NCI-H510A treated with DMSO at 0.1 percent for 48 hours (cell line): ENCODE data around the gene GID8.

Source experiments
- DNase-seq: peaks from one replicate; lab custom pipeline; 2025; lab: John Stamatoyannopoulos, UW

Gene GID8

GRCh38 chr20:62902926-62903615 lies 34.9 kb upstream of the GID8 start:
- DNase-seq, result no peak

- no peak for DNase-seq
Measured at GRCh38 chr20:62905536-62906117, 32.3 kb upstream of the GID8 start.

- no peak for DNase-seq
Measured at GRCh38 chr20:62906209-62906608, 31.7 kb upstream of the GID8 start.

GRCh38 chr20:62906647-62907375 lies 31.1 kb upstream of the GID8 start:
- no peak for DNase-seq

- no peak for DNase-seq
Measured at GRCh38 chr20:62907384-62908317, 30.3 kb upstream of the GID8 start.

GRCh38 chr20:62908971-62909791 lies 28.8 kb upstream of the GID8 start:
- DNase-seq, result peak; percentile 95

- no peak for DNase-seq
Measured at GRCh38 chr20:62910217-62910766, 27.7 kb upstream of the GID8 start.

- no peak for DNase-seq
Measured at GRCh38 chr20:62910777-62911497, 27.0 kb upstream of the GID8 start.

- no peak for DNase-seq
Measured at GRCh38 chr20:62911701-62912280, 26.2 kb upstream of the GID8 start.

GRCh38 chr20:62913043-62913630 lies 24.8 kb upstream of the GID8 start:
- no peak for DNase-seq

- DNase-seq, result no peak
Measured at GRCh38 chr20:62914436-62914835, 23.5 kb upstream of the GID8 start.

- peak; percentile 84 for DNase-seq
Measured at GRCh38 chr20:62914970-62915457, 22.9 kb upstream of the GID8 start.

GRCh38 chr20:62916703-62917476 lies 21.1 kb upstream of the GID8 start:
- DNase-seq, result no peak

GRCh38 chr20:62917720-62918119 lies 20.2 kb upstream of the GID8 start:
- DNase-seq, result no peak

- peak; percentile 38 for DNase-seq
Measured at GRCh38 chr20:62918147-62918546, 19.8 kb upstream of the GID8 start.

GRCh38 chr20:62918831-62919230 lies 19.1 kb upstream of the GID8 start:
- DNase-seq, result no peak

- DNase-seq, result no peak
Measured at GRCh38 chr20:62920039-62920645, 17.8 kb upstream of the GID8 start.

GRCh38 chr20:62921119-62921687 lies 16.7 kb upstream of the GID8 start:
- DNase-seq, result peak; percentile 58
